ENCODE results near the gene EXD2. TPM values are rescaled to one million over a fixed set of nuclear protein-coding genes. Genes with fewer than 3 reads are reported as not detected.
A peak's percentile ranks its signal among the peaks of the same experiment; 100 is the strongest.

EXD2 gene
- total RNA-seq, 1 experiment from 2014 or later = 9.8 TPM

- H3K4me3 ChIP-seq = no peak overlapping the region
- peak overlapping the region; percentile 37 for H3K27ac ChIP-seq
- H3K4me1 ChIP-seq = peaks cover 16% of the 10 kb centered on the region
- no peaks in the 10 kb centered on the region for H3K9me3 ChIP-seq (replicated peaks)
- DNase-seq = peak; percentile 51 to 69
- no peaks in the 10 kb centered on the region for H3K36me3 ChIP-seq
- H3K27me3 ChIP-seq = no peaks in the 10 kb centered on the region
Measured at GRCh38 chr14:69252851-69253250, 61.6 kb downstream of the EXD2 start.

- Histone ChIP-seq H3K27me3 (no peaks in the 10 kb centered on the region), H3K27ac (no peak overlapping the region), H3K4me3 (peak overlapping the region; percentile 83), H3K4me1 (no peaks in the 10 kb centered on the region), H3K36me3 (no peaks in the 10 kb centered on the region), H3K9me3 (replicated peaks) (no peaks in the 10 kb centered on the region)
- no peak for DNase-seq
Measured at GRCh38 chr14:69259168-69259526, 67.8 kb downstream of the EXD2 start.

- Histone ChIP-seq H3K4me1 (no peaks in the 10 kb centered on the region), H3K4me3 (peak within 1 kb of the TSS; percentile 83), H3K27me3 (no peaks in the 10 kb centered on the region), H3K36me3 (no peaks in the 10 kb centered on the region), H3K27ac (0 out of 2 replicates have a peak within 1 kb of the TSS, but pooled peaks have one; percentile 3), H3K9me3 (replicated peaks) (no peaks in the 10 kb centered on the region)
- DNase-seq = peak; percentile 54 to 69
Measured at GRCh38 chr14:69259527-69260189, 68.4 kb downstream of the EXD2 start, which contains the start of gene GALNT16. GALNT16 (plus strand) TSS chr14:69260158; CDS start chr14:69260291, 133 bp downstream.

- DNase-seq = peak; percentile 51 to 59
- no peak overlapping the region for H3K27ac ChIP-seq
- H3K4me3 ChIP-seq = peak overlapping the region; percentile 83
- no peaks in the 10 kb centered on the region for H3K9me3 ChIP-seq (replicated peaks)
- no peaks in the 10 kb centered on the region for H3K27me3 ChIP-seq
- H3K4me1 ChIP-seq = no peaks in the 10 kb centered on the region
- H3K36me3 ChIP-seq = no peaks in the 10 kb centered on the region
Measured at GRCh38 chr14:69260190-69260860, 69.0 kb downstream of the EXD2 start.

GRCh38 chr14:69260861-69261564 lies 69.7 kb downstream of the EXD2 start:
- Histone ChIP-seq H3K4me3 (peak overlapping the region; percentile 83), H3K27ac (no peak overlapping the region), H3K36me3 (no peaks in the 10 kb centered on the region), H3K4me1 (no peaks in the 10 kb centered on the region), H3K9me3 (replicated peaks) (no peaks in the 10 kb centered on the region), H3K27me3 (no peaks in the 10 kb centered on the region)
- peak; percentile 19 to 37 for DNase-seq

- H3K9me3 ChIP-seq (replicated peaks) = no peaks in the 10 kb centered on the region
- H3K4me3 ChIP-seq = no peak overlapping the region
- no peak overlapping the region for H3K27ac ChIP-seq
- no peaks in the 10 kb centered on the region for H3K4me1 ChIP-seq
- H3K27me3 ChIP-seq = no peaks in the 10 kb centered on the region
- no peaks in the 10 kb centered on the region for H3K36me3 ChIP-seq
- DNase-seq = peak in 1 of 2 experiments; percentile 33
Measured at GRCh38 chr14:69261761-69262331, 70.5 kb downstream of the EXD2 start.

- H3K4me3 ChIP-seq = no peak overlapping the region
- H3K27ac ChIP-seq = no peak overlapping the region
- no peak for DNase-seq
Measured at GRCh38 chr14:69262516-69262915, 71.2 kb downstream of the EXD2 start.

GRCh38 chr14:69263364-69263763 lies 72.1 kb downstream of the EXD2 start:
- Histone ChIP-seq H3K4me3 (no peak overlapping the region), H3K27me3 (no peaks in the 10 kb centered on the region), H3K9me3 (replicated peaks) (no peaks in the 10 kb centered on the region), H3K4me1 (no peaks in the 10 kb centered on the region), H3K27ac (no peak overlapping the region), H3K36me3 (no peaks in the 10 kb centered on the region)
- peak; percentile 24 to 34 for DNase-seq

More at GRCh38 chr14:69262516-69262915, 71.2 kb downstream of the EXD2 start:
- H3K27me3 ChIP-seq = no peaks in the 10 kb centered on the region
- no peaks in the 10 kb centered on the region for H3K36me3 ChIP-seq
- no peaks in the 10 kb centered on the region for H3K9me3 ChIP-seq (replicated peaks)
- no peaks in the 10 kb centered on the region for H3K4me1 ChIP-seq

GRCh38 chr14:69263771-69264170 lies 72.5 kb downstream of the EXD2 start:
- no peaks in the 10 kb centered on the region for H3K27me3 ChIP-seq
- H3K4me3 ChIP-seq = no peak overlapping the region
- no peak overlapping the region for H3K27ac ChIP-seq
- H3K4me1 ChIP-seq = no peaks in the 10 kb centered on the region
- H3K36me3 ChIP-seq = no peaks in the 10 kb centered on the region
- DNase-seq = no peak
- H3K9me3 ChIP-seq (replicated peaks) = no peaks in the 10 kb centered on the region

GRCh38 chr14:69266572-69267345 lies 75.5 kb downstream of the EXD2 start:
- Histone ChIP-seq H3K27me3 (no peaks in the 10 kb centered on the region), H3K4me1 (peaks cover 2% of the 10 kb centered on the region; the same call in 1 of the 2 replicates), H3K4me3 (no peak overlapping the region), H3K9me3 (replicated peaks) (no peaks in the 10 kb centered on the region), H3K27ac (no peak overlapping the region), H3K36me3 (no peaks in the 10 kb centered on the region)
- no peak for DNase-seq

GRCh38 chr14:69267492-69267891 lies 76.2 kb downstream of the EXD2 start:
- Histone ChIP-seq H3K4me3 (no peak overlapping the region), H3K27me3 (no peaks in the 10 kb centered on the region), H3K36me3 (no peaks in the 10 kb centered on the region), H3K4me1 (peaks cover 2% of the 10 kb centered on the region; the same call in 1 of the 2 replicates), H3K27ac (no peak overlapping the region), H3K9me3 (replicated peaks) (no peaks in the 10 kb centered on the region)
- DNase-seq = no peak

- Histone ChIP-seq H3K4me3 (no peak overlapping the region), H3K27me3 (no peaks in the 10 kb centered on the region), H3K36me3 (no peaks in the 10 kb centered on the region), H3K27ac (no peak overlapping the region), H3K9me3 (replicated peaks) (0 out of 2 replicates have a peak, but pooled peaks cover 3% of the 10 kb centered on the region), H3K4me1 (peaks cover 2% of the 10 kb centered on the region; the same call in 1 of the 2 replicates)
- no peak for DNase-seq
Measured at GRCh38 chr14:69268223-69268622, 76.9 kb downstream of the EXD2 start.

- Histone ChIP-seq H3K27ac (no peak overlapping the region), H3K36me3 (no peaks in the 10 kb centered on the region), H3K4me1 (peaks cover 2% of the 10 kb centered on the region; the same call in 1 of the 2 replicates), H3K9me3 (replicated peaks) (0 out of 2 replicates have a peak, but pooled peaks cover 3% of the 10 kb centered on the region), H3K4me3 (no peak overlapping the region), H3K27me3 (no peaks in the 10 kb centered on the region)
- peak in 1 of 2 experiments; percentile 27 for DNase-seq
Measured at GRCh38 chr14:69268763-69269162, 77.5 kb downstream of the EXD2 start.

GRCh38 chr14:69269381-69269780 lies 78.1 kb downstream of the EXD2 start:
- Histone ChIP-seq H3K9me3 (replicated peaks) (0 out of 2 replicates have a peak, but pooled peaks cover 3% of the 10 kb centered on the region), H3K4me1 (peaks cover 2% of the 10 kb centered on the region; the same call in 1 of the 2 replicates), H3K27me3 (no peaks in the 10 kb centered on the region), H3K4me3 (no peak overlapping the region), H3K27ac (no peak overlapping the region), H3K36me3 (no peaks in the 10 kb centered on the region)
- DNase-seq = no peak

All from SJCRH30 (cell line).